ENCODE results near the gene DDX54. TPM values are rescaled to one million over a fixed set of nuclear protein-coding genes. Genes with fewer than 3 reads are reported as not detected.

The DDX54 gene
- total RNA-seq, 2 experiments from 2014 or later: 70.1 to 74.2 TPM

DNA sequence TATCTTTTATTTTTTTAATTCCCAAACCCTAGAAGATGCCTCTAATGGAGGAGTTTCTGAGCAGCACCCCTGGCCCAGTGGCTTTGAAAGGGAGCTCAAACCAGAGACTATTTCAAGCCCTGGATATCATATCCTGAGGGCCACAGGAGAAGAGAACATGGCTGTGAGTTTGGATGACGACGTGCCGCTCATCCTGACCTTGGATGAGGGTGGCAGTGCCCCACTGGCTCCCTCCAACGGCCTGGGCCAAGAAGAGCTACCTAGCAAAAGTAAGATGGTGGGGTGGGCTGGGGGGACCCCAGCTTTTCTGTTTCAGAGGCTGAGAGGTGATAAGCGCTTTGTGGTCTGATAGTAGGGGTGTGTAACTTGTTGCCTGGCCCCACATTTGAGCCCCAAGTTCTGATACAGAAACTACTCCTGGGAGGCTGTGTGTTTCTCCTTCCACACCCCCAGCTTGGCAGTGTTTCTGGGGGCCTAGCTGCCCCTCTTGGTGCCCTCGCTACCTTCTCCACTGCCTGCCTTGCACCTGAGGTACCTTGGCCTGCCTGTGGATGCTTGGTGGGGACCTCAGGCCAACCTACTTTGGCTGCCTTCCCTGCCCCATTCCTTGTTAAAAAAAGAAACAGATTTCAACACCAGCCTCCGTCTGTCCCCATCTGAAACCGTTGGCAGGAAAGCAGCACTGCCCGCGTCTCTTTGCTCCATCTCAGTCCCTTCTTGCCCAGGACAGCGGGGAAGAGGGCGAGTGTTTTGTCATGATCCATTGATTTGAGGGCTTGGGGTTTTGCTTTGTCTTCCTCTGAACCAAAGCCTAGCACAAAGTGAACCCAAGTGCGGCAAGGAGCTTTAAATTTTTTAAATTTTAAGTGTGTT lies 41.7 kb upstream of the DDX54 start:
- Mint-ChIP-seq H3K4me1 (peaks cover 42% of the 10 kb centered on the region), H3K36me3 (peaks cover 26% of the 10 kb centered on the region), H3K27me3 (no peaks in the 10 kb centered on the region), H3K9me3 (no peaks in the 10 kb centered on the region), H3K4me3 (no peak overlapping the region), H3K27ac (no peak overlapping the region)
- POLR2A ChIA-PET: no interaction called here
- DNase-seq (no peak), ATAC-seq (ENCODE audit: low read depth) (no peak)

DNA sequence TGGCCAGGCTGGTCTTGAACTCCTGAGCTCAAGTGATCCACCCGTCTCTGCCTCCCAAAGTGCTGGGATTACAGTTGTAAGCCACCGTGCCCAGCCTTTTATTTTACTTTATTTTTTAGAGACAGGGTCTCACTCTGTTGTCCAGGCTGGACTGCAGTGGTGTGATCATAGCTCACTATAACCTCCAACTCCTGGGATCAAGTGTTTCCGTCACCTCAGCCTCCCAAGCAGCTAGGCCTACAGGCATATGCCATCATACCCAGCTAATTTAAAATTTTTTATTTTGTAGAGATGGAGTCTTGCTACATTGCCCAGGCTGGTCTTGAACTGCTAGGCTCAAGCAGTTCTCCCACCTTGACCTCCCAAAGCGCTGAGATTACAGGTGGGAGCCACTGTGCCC lies 39.7 kb upstream of the DDX54 start:
- Mint-ChIP-seq H3K36me3 (peaks cover 12% of the 10 kb centered on the region), H3K27me3 (no peaks in the 10 kb centered on the region), H3K27ac (no peak overlapping the region), H3K4me1 (peaks cover 39% of the 10 kb centered on the region), H3K9me3 (no peaks in the 10 kb centered on the region), H3K4me3 (no peak overlapping the region)
- ATAC-seq (ENCODE audit: low read depth) (no peak), DNase-seq (no peak)
- POLR2A ChIA-PET: no interaction called here

DNA sequence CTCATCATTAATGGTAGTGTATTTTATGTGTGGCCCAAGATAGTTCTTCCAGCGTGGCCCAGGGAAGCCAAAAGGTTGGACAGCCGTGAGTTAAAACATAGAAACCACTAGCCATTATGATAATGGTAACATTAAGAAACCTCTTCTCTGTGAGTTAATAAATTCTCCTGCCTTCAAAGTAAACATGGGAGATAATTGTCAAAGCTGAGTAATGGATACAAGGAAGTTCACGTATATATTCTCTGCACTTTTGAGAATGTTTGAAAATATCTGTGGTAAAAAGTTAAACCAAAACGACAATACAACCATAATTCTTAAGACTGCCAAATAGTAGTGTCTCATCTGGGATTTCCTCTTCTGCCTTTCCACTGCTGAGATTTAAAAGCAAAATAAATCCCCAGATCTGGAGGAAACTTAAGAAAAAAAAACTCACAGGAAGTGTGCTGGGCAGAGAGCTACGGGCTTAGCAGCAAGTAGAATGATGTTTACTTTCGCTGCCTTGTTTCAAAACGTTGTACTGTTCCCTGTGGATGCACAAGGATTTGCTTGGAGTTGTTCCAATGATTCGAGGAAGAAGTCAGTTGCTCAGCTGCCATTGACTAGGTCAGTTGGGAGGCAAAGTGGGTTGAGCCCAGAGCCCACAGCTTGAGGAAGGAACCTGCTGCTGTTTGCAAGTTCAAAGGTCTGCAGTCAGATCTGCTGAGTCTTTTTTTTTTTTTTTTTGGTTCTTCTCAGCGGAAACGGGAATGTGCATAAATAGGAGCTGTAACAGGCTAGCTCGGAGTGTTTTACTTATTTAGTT lies 37.7 kb upstream of the DDX54 start:
- no peaks in the 10 kb centered on the region for H3K27me3 Mint-ChIP-seq
- POLR2A ChIA-PET: interaction anchor here (0.7 to 4.2 kb wide), 9 partner anchors 7 to 42 kb away, joined by 3 to 31 read pairs (median 10); partner anchors contain the start of genes DDX54 and RITA1
- peak overlapping the region; percentile 96 for H3K27ac Mint-ChIP-seq
- no peak for DNase-seq
- H3K9me3 Mint-ChIP-seq: no peaks in the 10 kb centered on the region
- no peak for ATAC-seq (ENCODE audit: low read depth)
- peaks cover 26% of the 10 kb centered on the region for H3K4me1 Mint-ChIP-seq
- H3K4me3 Mint-ChIP-seq: peak overlapping the region; percentile 93
- H3K36me3 Mint-ChIP-seq: peaks cover 6% of the 10 kb centered on the region

DNA sequence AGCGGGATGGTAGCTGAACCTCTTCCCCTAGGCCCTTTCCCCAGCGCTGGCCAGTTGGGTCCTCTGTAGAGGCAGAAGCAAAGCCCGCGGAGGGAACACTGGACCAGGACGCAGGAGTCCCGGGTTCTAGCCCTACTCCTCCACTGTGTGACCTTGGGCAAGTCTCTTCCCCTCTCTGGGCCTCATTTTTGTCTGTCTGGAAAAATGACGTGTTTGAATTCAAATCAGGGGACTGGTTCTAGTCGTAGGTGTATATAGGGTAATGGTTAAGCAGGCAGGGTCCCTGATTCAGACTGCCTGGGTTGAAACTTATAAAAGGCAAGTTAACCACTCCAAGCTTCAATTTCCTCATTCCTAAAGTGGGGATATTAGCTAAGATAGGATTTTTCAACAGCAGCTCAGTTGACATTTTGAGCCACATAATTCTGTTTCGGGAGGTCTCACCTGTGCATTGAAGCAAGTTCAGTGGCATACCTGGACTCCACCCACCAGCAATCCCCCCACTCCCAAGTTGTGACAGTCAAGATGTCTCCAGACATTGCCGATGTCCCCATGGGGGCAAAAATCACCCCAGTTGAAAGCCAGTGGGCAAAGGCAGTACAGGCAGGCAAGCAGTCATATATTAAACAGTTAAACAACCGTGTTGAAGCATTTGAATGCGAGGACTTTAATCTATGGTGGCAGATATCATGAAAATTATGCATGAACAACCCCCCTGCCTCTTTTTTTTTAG lies 36.9 kb upstream of the DDX54 start:
- H3K36me3 Mint-ChIP-seq: peaks cover 2% of the 10 kb centered on the region
- peaks cover 30% of the 10 kb centered on the region for H3K4me1 Mint-ChIP-seq
- peaks cover 3% of the 10 kb centered on the region for H3K27me3 Mint-ChIP-seq
- H3K9me3 Mint-ChIP-seq: no peaks in the 10 kb centered on the region
- DNase-seq (peak; percentile 54), ATAC-seq (ENCODE audit: low read depth) (no peak)
- H3K4me3 Mint-ChIP-seq: peak overlapping the region; percentile 93
- POLR2A ChIA-PET: interaction anchor here (0.6 to 4.2 kb wide), 11 partner anchors 8 to 135 kb away, joined by 3 to 31 read pairs (median 5); partner anchors contain the start of genes DDX54 and RITA1
- peak overlapping the region; percentile 96 for H3K27ac Mint-ChIP-seq

DNA sequence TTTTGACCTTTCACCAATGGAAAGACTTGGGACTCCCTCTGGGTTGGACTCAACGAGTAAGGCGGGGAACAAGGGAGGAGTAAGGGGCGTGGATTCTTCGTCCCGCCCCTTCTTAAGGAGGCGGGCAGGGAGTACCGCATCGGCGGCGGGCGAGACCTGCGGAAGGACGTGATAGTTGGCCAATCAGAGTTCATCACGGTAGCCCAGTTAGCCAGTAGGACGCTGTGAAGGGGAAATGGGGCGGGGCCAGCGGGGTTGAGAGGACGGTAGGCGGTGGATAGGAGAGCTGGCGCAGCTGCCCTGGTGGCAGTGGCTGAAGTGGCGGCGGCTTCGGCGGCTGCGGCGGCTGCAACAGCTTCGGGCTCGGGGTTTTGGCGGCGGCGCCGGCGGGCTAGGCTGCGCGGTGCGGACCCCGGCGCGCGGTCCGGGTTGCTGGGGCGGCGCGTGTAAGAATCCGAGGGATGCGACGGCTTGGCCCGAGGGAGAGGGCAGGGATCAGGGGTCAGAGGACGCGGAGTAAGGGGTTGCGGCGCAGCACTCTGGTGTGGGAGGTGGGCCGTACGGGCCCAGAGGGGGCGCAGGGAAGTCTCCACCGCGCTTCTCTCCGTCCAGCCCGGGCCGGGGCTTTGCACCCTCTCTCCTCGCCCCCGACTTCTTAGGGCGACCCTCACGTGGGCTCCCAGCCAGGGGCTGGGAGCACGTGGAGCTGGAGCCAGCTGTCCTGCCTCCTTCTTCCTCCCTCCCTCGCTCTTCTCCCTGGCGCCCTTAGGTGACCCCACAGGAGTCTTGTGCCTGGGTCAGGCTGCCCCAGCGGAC lies 36.1 kb upstream of the DDX54 start, which contains the start of gene TPCN1:
TPCN1 (plus strand) TSS at position 284 of the 816 bp plus-strand sequence. CDS start 5,389 bp downstream, outside the sequence.
- H3K4me1 Mint-ChIP-seq: peaks cover 34% of the 10 kb centered on the region
- peak within 1 kb of the TSS; percentile 96 for H3K27ac Mint-ChIP-seq
- POLR2A ChIA-PET: interaction anchor here (0.6 to 4.2 kb wide), 11 partner anchors 9 to 136 kb away, joined by 3 to 31 read pairs (median 5); partner anchors contain the start of genes DDX54 and RITA1
- H3K36me3 Mint-ChIP-seq: no peaks in the 10 kb centered on the region
- DNase-seq (peak; percentile 97), ATAC-seq (ENCODE audit: low read depth) (peak; percentile 96)
- H3K27me3 Mint-ChIP-seq: peaks cover 6% of the 10 kb centered on the region
- no peaks in the 10 kb centered on the region for H3K9me3 Mint-ChIP-seq
- H3K4me3 Mint-ChIP-seq: peak within 1 kb of the TSS; percentile 93

DNA sequence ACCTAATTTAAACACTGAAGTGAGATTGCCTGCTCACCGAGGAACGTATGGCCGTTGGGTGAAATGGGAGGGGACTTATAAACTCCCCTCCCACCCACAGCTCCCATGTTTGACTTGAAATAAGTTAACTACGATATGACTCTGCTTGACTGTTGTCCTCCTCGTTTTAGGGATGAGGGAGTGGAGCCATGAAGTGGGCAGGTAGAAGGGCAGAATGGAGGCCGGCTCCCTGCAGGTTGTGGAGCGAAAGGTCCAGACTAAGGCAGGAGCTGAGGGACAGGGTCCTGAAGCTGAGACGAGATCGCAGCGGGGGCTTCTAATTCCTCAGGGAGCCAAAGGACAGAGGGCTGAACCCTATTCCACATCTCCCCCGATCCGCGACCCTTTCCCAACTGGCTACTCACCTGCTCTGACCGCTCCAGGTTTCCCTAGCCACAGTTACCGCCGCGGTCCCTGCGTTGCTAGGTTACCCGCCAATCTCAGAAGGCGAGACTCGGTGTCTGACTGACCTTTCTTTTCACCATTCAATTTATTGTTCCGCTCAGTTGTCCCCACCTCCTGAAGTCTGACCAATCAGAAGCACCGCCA lies 35.4 kb upstream of the DDX54 start:
- POLR2A ChIA-PET: interaction anchor here (0.9 to 4.2 kb wide), 9 partner anchors 9 to 40 kb away, joined by 3 to 31 read pairs (median 10); partner anchors contain the start of genes DDX54 and RITA1
- Mint-ChIP-seq H3K27me3 (peaks cover 6% of the 10 kb centered on the region), H3K9me3 (no peaks in the 10 kb centered on the region), H3K4me3 (peak overlapping the region; percentile 93), H3K27ac (peak overlapping the region; percentile 96), H3K4me1 (peaks cover 38% of the 10 kb centered on the region), H3K36me3 (no peaks in the 10 kb centered on the region)
- DNase-seq: no peak
- ATAC-seq (ENCODE audit: low read depth): no peak

DNA sequence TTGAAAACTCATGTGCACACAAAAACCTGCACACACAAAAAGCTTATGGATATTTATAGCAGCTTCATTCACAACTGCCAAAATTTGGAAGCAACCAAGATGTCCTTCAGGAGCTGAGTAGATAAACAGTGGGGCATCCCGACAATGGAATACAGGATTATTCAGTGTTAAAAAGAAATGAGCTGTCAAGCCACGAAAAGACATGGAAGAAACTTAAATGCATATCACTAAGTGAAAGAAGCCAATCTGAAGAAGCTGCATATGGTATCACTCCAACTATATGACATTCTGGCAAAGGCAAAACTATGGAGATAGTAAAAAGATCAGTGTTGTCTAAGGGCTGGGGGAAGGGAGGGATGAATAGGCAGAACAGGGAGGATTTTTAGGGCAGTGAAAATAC lies 30.7 kb upstream of the DDX54 start:
- DNase-seq (no peak), ATAC-seq (ENCODE audit: low read depth) (no peak)
- peaks cover 39% of the 10 kb centered on the region for H3K4me1 Mint-ChIP-seq
- POLR2A ChIA-PET: no interaction called here
- peaks cover 2% of the 10 kb centered on the region for H3K9me3 Mint-ChIP-seq
- peaks cover 5% of the 10 kb centered on the region for H3K36me3 Mint-ChIP-seq
- H3K27ac Mint-ChIP-seq: no peak overlapping the region
- no peak overlapping the region for H3K4me3 Mint-ChIP-seq
- H3K27me3 Mint-ChIP-seq: peaks cover 6% of the 10 kb centered on the region

DNA sequence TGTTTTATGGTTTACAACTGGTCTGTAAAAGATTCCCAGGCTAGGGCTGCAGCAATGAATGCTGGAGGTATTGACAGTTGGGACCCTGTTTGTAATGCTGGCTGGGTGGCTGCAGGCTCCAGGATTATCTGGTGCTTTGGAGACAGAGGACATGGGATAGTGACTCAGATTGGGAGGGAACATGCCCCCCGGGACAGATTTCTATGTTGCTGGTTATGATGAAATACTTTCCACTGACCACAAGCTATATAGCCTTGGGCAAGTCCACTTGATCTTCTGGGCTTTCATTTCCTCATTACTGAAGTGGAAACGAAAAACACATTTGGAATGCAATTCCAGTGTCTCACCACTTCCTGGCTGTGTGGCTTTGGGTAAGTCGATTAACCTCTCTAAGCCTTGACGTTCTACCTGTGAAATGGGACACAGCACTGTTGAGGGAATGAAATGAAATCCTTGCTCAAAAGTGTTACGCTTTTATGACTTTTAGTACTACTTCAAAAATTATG lies 29.7 kb upstream of the DDX54 start:
- H3K36me3 Mint-ChIP-seq: peaks cover 8% of the 10 kb centered on the region
- POLR2A ChIA-PET: no interaction called here
- ATAC-seq (ENCODE audit: low read depth) (peak; percentile 49), DNase-seq (no peak)
- peaks cover 6% of the 10 kb centered on the region for H3K27me3 Mint-ChIP-seq
- peak overlapping the region; percentile 14 for H3K4me3 Mint-ChIP-seq
- H3K4me1 Mint-ChIP-seq: peaks cover 39% of the 10 kb centered on the region
- H3K27ac Mint-ChIP-seq: peak overlapping the region; percentile 13
- H3K9me3 Mint-ChIP-seq: peaks cover 2% of the 10 kb centered on the region

DNA sequence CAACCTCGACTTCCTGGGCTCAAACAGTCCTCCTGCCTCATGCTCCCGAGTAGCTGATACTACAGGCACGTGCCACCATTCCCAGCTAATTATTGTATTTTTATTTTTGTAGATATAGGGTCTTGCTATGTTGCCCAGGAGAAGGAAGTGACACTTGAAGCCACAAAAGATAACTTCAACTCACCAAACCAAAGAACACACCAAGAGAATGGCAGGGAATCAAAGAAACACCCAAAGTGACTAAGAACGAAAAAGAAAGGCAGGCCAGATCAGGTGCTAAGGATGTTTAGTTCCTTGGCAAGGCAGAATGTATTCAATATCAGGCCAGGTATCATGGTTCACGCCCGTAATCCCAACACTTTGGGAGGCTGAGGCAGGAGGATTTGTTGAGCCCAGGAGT lies 25.9 kb upstream of the DDX54 start:
- Mint-ChIP-seq H3K4me3 (peak overlapping the region; percentile 15), H3K36me3 (peaks cover 8% of the 10 kb centered on the region), H3K27ac (no peak overlapping the region), H3K4me1 (peaks cover 57% of the 10 kb centered on the region), H3K27me3 (no peaks in the 10 kb centered on the region), H3K9me3 (peaks cover 2% of the 10 kb centered on the region)
- no peak for ATAC-seq (ENCODE audit: low read depth)
- DNase-seq: no peak
- POLR2A ChIA-PET: interaction anchor here (0.6 to 1.9 kb wide), 3 partner anchors 10 to 152 kb away, joined by 3 to 5 read pairs (median 3); partner anchors contain the start of gene TPCN1

DNA sequence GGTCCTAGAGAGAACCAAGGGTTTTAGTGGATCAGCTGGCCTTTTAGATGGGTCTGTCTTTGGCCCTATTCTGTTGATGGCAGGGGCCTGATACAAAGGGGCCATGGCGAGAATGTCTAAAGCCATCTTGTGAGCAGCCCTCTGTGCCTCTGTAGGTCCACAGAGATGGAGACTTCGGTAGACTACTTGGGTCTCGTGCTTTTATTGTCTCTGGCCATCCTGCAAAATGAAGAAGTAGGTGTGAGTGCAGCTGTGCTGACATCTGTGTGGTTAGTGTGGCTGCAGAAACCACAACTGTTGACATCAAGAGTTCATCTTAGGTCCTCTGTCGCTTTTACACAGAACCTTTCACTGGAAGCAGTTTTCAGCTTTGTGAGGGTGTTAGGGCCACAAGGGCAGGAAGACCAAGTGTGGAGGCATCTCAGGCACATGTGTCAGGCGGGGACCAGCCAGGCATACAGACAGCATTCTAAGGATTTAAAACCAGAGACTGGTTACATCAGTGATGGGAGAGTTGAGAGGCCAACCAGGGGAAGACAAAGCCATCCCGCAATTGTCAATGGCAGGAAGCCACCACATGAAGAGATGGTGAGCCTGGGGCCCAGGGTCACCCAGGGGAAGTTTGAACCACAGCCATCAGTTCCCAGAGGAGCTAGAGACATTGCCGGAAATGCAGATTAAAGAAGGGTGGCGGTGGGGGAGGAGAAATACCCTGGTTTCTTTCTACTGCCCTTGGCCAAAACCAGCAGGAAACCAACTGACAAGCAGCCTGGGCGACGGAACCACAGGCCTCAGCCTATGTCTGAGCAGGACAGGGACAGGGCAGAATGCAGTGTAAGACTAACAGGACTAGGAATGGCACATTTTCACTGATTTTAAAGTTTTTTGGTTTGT lies 23.0 kb upstream of the DDX54 start:
- ATAC-seq (ENCODE audit: low read depth) (peak; percentile 88), DNase-seq (peak; percentile 72)
- peaks cover 2% of the 10 kb centered on the region for H3K9me3 Mint-ChIP-seq
- H3K27me3 Mint-ChIP-seq: peaks cover 2% of the 10 kb centered on the region
- peaks cover 47% of the 10 kb centered on the region for H3K4me1 Mint-ChIP-seq
- POLR2A ChIA-PET: interaction anchor here (0.7 to 2.3 kb wide), 10 partner anchors 11 to 231 kb away, joined by 3 to 24 read pairs (median 5); partner anchors contain the start of genes DDX54, RITA1, SLC8B1 and TPCN1
- H3K27ac Mint-ChIP-seq: peak overlapping the region; percentile 92
- peak overlapping the region; percentile 76 for H3K4me3 Mint-ChIP-seq
- H3K36me3 Mint-ChIP-seq: peaks cover 6% of the 10 kb centered on the region

DNA sequence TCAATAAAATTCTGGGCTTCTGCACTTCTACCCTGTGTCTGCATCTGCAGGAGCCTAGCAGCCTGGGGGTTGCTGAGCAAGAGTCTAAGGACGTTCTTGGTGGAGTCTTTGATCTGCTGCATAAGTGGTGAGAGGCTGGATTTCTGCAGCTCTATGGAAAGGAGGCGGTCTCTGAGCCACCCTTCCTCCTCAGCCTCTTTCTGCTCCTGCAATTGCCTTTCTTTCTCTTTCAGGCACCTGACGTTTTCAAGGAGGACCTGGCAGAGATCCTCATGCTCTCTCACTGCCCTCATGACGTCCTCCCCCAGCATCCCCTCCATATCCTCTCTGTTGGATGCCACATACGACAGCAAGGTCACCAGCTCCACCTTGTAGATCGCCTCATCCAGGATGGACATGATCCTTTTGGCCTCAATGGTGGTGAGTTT lies 22.3 kb upstream of the DDX54 start:
- Mint-ChIP-seq H3K9me3 (peaks cover 2% of the 10 kb centered on the region), H3K4me3 (peak overlapping the region; percentile 76), H3K27me3 (peaks cover 2% of the 10 kb centered on the region), H3K4me1 (peaks cover 46% of the 10 kb centered on the region), H3K36me3 (peaks cover 6% of the 10 kb centered on the region), H3K27ac (peak overlapping the region; percentile 92)
- POLR2A ChIA-PET: interaction anchor here (0.7 to 2.3 kb wide), 8 partner anchors 10 to 54 kb away, joined by 3 to 24 read pairs (median 4); partner anchors contain the start of genes DDX54, RITA1 and TPCN1
- peak; percentile 45 for DNase-seq
- peak; percentile 32 for ATAC-seq (ENCODE audit: low read depth)
